GM21737 (cell line): ENCODE data around the gene AGAP1.

Experiments used
- ATAC-seq: cut with Tn5 transposase; IDR thresholded peaks from one replicate; pipeline ENCODE4 v1.9.1; 2021; ENCODE audit warnings: mild to moderate bottlenecking, moderate library complexity; ENCODE audit not compliant: unreplicated experiment

Gene AGAP1

DNA sequence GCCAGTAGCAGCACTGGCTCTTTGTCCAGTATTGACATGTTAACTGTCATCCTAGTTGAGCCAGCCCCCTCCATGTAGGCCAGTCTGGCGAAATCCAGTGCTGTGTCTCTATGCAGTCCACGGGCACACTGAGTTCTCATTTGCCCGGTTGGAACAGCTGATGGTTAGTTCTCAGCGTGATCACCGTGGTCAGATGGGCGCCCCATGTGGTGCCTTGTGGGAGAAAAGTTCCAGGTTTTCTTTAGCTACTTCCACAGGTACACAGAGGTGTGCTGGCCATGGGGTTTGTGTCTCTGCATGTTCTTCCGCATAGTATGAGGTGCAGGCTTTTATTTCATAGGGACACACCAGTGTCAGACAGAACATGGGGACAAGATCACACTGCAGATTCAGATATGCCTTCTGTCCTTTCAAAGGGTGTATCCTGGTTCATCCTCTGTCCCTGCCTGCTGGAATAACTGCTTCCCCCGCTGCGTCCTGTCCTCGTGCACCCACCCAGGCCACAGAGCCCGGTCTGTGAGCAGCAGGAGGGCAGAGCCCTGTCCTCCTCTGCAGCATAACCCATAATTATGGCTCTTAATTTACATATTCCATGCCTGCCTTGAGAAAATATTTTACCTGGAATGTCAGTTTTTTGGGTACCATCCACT is 340.3 kb downstream of the AGAP1 start:
- no peak for ATAC-seq

GRCh38 chr2:235834781-235835180 is 340.9 kb downstream of the AGAP1 start:
- no peak for ATAC-seq

GRCh38 chr2:235835810-235836209 is 342.0 kb downstream of the AGAP1 start:
- ATAC-seq: no peak

DNA sequence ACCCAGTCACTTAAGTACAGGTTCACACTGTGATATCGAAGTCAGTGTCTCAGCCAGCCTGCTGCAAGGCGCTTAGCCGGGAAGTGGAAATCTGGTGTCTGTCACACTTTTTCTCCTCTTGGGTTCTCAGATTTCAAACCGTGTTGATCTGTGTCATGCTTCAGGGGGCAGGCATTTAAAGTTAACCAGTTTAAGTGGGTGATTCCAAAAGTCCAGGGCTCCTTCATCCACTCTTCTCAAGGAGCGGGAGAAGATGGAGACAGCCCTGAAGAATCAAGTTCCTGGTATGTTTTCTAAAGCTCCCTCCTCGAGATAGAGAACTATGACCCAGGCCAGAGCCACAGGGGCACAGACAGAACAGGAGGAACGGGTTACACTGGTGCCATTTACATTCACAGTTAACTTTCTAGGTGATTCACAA is 342.7 kb downstream of the AGAP1 start:
- ATAC-seq: no peak

DNA sequence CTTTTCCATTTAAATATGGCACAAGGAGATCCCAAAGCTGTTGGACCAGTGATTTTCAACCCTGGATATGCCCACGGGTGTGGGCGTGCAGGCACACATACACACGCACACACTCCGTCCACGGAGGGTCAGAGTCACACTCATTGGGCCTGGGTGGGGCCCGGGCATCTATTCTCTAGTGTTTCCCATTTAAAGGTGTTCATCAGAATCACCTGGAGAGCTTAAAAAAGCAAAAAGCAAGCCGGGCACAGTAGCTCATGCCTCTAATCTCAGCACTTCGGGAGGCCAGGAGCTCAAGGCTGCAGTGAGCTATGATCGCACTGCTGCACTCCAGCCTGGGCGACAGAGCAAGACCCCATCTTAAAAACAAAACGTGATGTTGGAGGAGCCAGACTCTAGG is 345.4 kb downstream of the AGAP1 start:
- ATAC-seq: no peak

GRCh38 chr2:235839974-235840373 is 346.1 kb downstream of the AGAP1 start:
- no peak for ATAC-seq

DNA sequence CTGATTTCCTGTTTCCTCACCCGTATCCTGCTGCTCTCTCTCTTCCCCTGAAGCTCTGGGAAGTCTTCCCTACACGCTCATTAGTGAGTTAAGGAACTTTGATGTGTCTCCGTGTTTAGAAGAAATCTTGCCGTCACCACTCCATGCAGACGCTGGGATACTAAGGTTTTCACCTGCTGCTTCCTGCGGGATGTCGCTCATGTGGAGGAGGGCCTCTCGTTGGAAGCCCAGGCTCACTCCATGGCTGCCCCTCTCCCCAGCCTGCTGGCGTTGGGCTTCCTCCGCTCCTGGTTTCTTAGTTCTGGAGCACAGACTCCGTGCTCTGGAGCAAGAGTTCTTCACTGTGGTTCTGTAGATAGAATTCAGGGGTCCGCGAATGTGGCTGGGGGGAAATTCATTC is 348.0 kb downstream of the AGAP1 start:
- ATAC-seq: no peak

DNA sequence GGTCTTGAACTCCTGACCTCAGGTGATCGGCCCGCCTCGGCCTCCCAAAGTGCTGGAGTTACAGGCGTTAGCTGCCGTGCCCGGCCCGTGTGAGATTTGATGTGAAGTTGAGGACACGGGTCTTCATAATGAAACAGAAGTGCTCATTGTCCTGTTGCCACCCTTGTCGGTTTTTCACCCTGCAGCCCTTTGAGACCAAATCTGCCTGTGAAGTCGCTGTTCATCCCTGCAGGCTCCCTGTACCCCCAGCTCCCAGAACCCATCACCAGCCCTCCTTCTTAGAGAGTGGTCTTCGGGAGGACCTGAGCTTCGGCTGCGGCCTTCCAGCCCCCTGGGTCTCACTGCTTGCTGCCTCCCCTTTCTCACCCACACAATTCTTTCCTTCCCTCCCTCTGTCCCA is 349.1 kb downstream of the AGAP1 start:
- ATAC-seq: no peak

- no peak for ATAC-seq
Observed at GRCh38 chr2:235843591-235844395, 349.9 kb downstream of the AGAP1 start.

DNA sequence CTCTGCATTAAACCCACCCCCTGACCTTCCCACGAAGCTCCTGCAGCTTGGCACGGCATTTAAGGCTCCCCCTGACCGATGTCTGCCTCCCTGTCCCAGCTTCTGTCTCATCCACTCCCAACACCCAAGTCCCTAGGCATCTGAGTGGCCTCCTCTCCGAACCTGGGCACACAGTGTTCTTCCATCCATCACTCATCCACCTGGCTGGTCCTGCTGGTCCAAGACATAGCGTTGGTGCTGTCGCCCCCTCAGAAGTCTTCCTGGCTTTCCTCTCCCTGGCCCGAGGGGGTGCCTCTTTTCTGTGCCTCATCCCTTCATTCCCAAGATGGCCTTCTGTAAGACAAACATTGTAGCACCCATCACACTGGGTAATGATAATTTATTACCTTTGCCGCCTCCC is 350.7 kb downstream of the AGAP1 start:
- no peak for ATAC-seq

- no peak for ATAC-seq
Observed at GRCh38 chr2:235845245-235845644, 351.4 kb downstream of the AGAP1 start.

DNA sequence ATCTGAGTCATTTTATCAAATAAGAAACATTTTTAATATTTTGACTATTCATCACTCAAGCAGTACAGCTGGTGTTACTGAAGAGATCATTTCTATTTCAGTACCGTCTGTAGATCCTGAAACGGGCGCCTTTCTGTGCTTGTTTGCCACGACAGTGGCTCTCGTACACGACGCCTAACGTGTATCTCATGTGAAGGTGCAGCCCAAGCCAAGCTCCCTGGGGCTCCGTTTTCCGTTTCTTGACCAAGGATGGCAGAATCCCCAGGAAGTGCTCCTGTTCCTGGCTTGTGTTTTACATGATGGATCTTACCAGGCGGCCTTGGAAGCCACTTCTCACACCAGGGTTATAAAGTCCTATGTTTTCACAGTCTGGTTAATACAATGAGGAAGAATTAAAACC is 353.7 kb downstream of the AGAP1 start:
- no peak for ATAC-seq

DNA sequence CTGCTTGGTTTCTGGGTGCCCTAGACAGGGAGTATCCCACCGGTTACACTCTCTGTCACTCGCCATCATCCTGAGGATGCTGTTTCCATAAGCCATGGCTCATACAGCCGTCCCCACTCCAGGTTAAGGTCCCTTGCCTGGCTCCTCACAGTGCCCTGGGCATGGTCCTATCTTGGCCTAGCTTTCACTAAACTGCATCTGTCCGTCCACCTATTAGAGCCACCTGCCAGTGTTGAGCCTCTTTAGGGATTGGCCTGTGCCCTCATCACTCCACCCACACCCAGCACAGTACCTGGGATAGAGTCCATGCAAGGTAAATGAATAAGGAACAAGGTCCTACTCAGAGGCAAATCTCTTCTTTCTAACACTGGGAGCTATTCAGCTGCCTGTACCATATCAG is 354.2 kb downstream of the AGAP1 start:
- ATAC-seq: no peak

GRCh38 chr2:235848946-235849345 is 355.1 kb downstream of the AGAP1 start:
- no peak for ATAC-seq

GRCh38 chr2:235849489-235849888 is 355.6 kb downstream of the AGAP1 start:
- no peak for ATAC-seq

DNA sequence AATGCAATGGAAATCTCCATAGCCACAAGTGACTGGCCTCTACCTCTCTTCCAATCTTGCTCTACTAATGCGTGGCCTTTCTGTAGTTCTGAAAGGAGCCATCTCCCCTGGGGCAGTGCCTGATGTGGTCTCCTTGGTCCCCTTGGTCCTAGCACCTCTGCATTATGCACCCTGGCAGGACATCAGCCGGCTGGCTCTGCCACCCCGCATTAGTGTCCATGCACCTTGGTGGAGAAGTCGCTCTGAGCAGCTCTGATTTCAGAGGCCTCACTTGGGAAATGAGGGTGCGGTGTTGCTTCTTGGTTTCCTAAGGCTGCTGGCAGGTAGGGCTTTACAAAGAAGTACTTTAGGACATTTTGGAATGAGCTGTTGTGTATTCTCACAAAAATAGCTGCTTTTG is 356.4 kb downstream of the AGAP1 start:
- no peak for ATAC-seq

GRCh38 chr2:235850771-235851551 is 357.1 kb downstream of the AGAP1 start:
- no peak for ATAC-seq

DNA sequence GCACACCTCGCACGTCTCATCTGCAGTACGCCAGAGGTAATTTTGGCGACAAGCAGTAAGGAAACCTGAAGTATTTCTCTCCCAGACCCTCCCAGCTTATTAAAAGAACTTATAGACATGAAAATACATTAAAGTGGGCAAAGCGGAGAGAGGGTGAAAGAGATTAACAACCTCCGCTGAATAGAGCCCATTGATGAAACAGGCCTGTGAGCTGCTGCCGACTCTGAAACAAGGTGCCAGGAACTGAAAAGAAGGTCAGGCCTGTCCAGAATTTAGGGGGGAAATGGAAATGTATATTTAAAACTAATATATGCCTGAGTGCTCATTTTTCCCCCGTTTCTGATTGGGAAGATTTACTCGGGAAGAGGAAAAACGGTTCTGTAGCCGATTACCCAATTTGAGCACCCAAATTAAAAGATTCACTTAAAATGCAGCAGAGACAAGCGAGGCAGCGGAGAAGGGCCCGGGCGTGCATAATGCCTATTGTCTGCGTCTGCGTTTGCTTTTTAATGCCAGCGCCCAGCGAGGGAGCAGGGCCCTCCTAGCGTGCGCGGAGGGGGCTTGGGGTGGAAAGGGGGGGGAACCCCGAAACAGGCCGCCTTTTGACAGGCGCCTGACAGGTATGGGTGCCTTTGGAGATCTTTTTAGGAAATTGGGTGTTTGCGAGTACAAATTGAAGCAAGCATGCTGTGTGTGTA is 358.1 kb downstream of the AGAP1 start:
- ATAC-seq: no peak

- ATAC-seq: no peak
Observed at GRCh38 chr2:235852526-235852920, 358.7 kb downstream of the AGAP1 start.

DNA sequence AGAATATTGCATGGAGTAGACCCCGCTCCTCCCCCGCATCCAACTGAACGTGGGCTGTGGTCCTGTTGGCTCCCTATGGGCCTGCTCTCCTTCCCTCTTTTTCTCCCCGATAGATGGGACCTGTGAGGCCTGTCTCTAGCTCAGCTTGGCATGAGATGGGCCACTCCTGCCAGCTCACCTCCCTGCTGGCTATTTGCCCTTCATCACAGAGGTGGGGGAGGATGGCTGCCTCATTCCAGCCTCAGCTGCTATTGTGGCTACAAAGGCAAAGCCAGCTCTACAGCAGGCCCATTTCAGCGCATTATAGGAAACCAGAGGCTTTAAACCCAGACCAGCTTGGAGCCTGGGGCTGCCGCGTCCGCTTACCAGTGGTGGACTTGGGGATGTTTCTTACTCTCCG is 360.4 kb downstream of the AGAP1 start:
- ATAC-seq: no peak

DNA sequence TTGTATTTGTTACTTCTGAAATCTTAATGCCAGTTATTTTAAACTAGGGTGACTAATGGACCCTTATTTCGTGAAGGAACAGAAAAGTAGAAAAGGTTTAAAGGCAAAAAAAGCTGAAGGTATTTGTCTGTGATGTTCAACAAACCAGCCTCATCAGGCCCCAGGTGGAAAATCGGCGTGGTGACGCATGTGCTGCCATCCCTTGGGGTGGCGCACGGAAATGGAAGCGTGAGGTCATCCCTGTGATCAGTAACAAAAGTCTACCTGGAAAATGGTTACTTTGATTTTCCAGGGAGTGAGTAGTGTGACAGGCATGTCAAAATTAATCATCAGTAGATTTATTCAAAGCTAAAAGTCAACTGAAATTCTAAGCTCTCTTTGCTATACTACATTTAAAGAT is 361.2 kb downstream of the AGAP1 start:
- no peak for ATAC-seq
